Mucosa of descending colon (tissue), 3 donors: ENCODE data around the gene SPATS2. TPM values are rescaled to one million over a fixed set of nuclear protein-coding genes. Genes with fewer than 3 reads are reported as not detected.
A peak's percentile ranks its signal among the peaks of the same experiment; 100 is the strongest.
"Not testable (repeated sequence)": the region's sequence is repeated elsewhere in the genome, so short reads cannot be mapped to it uniquely, and the experiment has no call there.

ENCODE experiments used
- ATAC-seq: fragments of 200-7000 bp; cut with Tn5 transposase; one replicate; pipeline ENCODE4 v1.9.1; 2020; ENCODE audit warnings: mild to moderate bottlenecking, moderate library complexity
- DNase-seq, 3 donors: peaks; one replicate each; pipeline ENCODE4 v3.0.0-alpha.2; 2020
- H3K36me3 ChIP-seq: fragments of 200-600 bp; one replicate; pipeline ENCODE4 v1.8.0; 2021; ENCODE audit warnings: low read depth, mild to moderate bottlenecking
- H3K4me1 ChIP-seq: fragments of 200-600 bp; one replicate; pipeline ENCODE4 v1.8.0; 2021; ENCODE audit warnings: low read depth, mild to moderate bottlenecking
- H3K4me3 ChIP-seq: fragments of 200-600 bp; one replicate; pipeline ENCODE4 v1.8.0; 2021; ENCODE audit warnings: mild to moderate bottlenecking
- H3K9me3 ChIP-seq: fragments of 200-600 bp; one replicate; pipeline ENCODE4 v1.8.0; 2021; ENCODE audit warnings: mild to moderate bottlenecking
- CTCF ChIP-seq: fragments of 200-600 bp; IDR thresholded peaks from one replicate; pipeline ENCODE4 v1.8.0; 2022; ENCODE audit warnings: antibody characterized with exemption, mild to moderate bottlenecking
- intact Hi-C, 2 donors: fragments of 100-400 bp; cut with DNase I in 1 of 2; cut with micrococcal nuclease in 1 of 2; formaldehyde crosslinking; loops; one replicate each; pipeline versions ENCODE4 v1.11.0 to v1.11.1; 2022; cut with DNase I, micrococcal nuclease
- total RNA-seq, 3 donors: library from RNA; stranded (reverse); fragmentation: NEBNext Ultra II Directional in 2 of 3; extraction: Animal tissue kit (Norgen Biotek cat#: 25700) in 2 of 3; gene quantifications; one replicate each; pipeline versions ENCODE4 v1.2.1 to v1.2.4, GENCODE V29; 2021 to 2023
- donor health status: DM: no; HTN: no; CAD: no; lungs with moderate emphysema.
- donor health status: DM: no; HTN: no; CAD: no.
- donor health status: DM: no; HTN: yes; CAD: no.

Gene SPATS2
- total RNA-seq, 3 donors from 2014 or later: 15.0 to 19.8 (median 18.3) TPM

GRCh38 chr12:49330631-49331379, 36.5 kb upstream of the SPATS2 start:
- no peak for TF ChIP-seq CTCF
- intact Hi-C loops: loop anchor here in 1 of 2 donors (10.0 kb wide), 1 partner anchor 46 kb away; no protein-coding TSS in a partner anchor
- Histone ChIP-seq H3K9me3 (no peaks in the 10 kb centered on the region), H3K36me3 (no peaks in the 10 kb centered on the region), H3K4me3 (no peak overlapping the region), H3K4me1 (peaks cover 15% of the 10 kb centered on the region)
- ATAC-seq: no peak
- DNase-seq: no peak

GRCh38 chr12:49331380-49332222, 35.7 kb upstream of the SPATS2 start:
- no peaks in the 10 kb centered on the region for H3K9me3 ChIP-seq
- intact Hi-C loops: loop anchor here in 1 of 2 donors (10.0 kb wide), 1 partner anchor 47 kb away; no protein-coding TSS in a partner anchor
- no peaks in the 10 kb centered on the region for H3K36me3 ChIP-seq
- TF ChIP-seq CTCF: peak; percentile 63
- no peak overlapping the region for H3K4me3 ChIP-seq
- DNase-seq: peak in 2 of 3 donors; percentile 78 to 79
- peak; percentile 95 for ATAC-seq
- peaks cover 18% of the 10 kb centered on the region for H3K4me1 ChIP-seq

- Histone ChIP-seq H3K36me3 (no peaks in the 10 kb centered on the region), H3K4me1 (peaks cover 22% of the 10 kb centered on the region), H3K9me3 (no peaks in the 10 kb centered on the region), H3K4me3 (no peak overlapping the region)
- intact Hi-C loops: loop anchor here in 1 of 2 donors (10.0 kb wide), 1 partner anchor 48 kb away; no protein-coding TSS in a partner anchor
- TF ChIP-seq CTCF: no peak
- no peak for ATAC-seq
- DNase-seq: no peak
Observed at GRCh38 chr12:49332441-49332861, 34.8 kb upstream of the SPATS2 start.

- no peak for TF ChIP-seq CTCF
- no peak for DNase-seq
Observed at GRCh38 chr12:49332891-49333371, 34.3 kb upstream of the SPATS2 start.

GRCh38 chr12:49333778-49334177, 33.5 kb upstream of the SPATS2 start:
- not testable (repeated sequence) for H3K4me3 ChIP-seq, DNase-seq, ATAC-seq, H3K36me3 ChIP-seq, H3K9me3 ChIP-seq
- intact Hi-C loops: loop anchor here in 1 of 2 donors (10.0 kb wide), 1 partner anchor 49 kb away; no protein-coding TSS in a partner anchor
- H3K4me1 ChIP-seq: peaks cover 22% of the 10 kb centered on the region

More at GRCh38 chr12:49332891-49333371, 34.3 kb upstream of the SPATS2 start:
- intact Hi-C loops: loop anchor here in 1 of 2 donors (10.0 kb wide), 1 partner anchor 48 kb away; no protein-coding TSS in a partner anchor
- ATAC-seq: no peak
- H3K4me3 ChIP-seq: no peak overlapping the region
- H3K36me3 ChIP-seq: no peaks in the 10 kb centered on the region
- H3K9me3 ChIP-seq: no peaks in the 10 kb centered on the region
- H3K4me1 ChIP-seq: peaks cover 22% of the 10 kb centered on the region
